ENCODE measurements around the gene COMMD6.

- TF ChIP-seq CTCF (IDR thresholded peaks at IDR 0.05) (no peak), POLR2A (IDR thresholded peaks at IDR 0.05) (no peak)
Observed at GRCh38 chr13:75489502-75490263, 48.0 kb downstream of the COMMD6 start.

Measured in body of pancreas (tissue), 4 donors.